Lung (tissue), 12 donors: ENCODE data around the gene PDC. TPM values are rescaled to one million over a fixed set of nuclear protein-coding genes. Genes with fewer than 3 reads are reported as not detected.

Source experiments
- ATAC-seq: fragments of 200-7000 bp; cut with Tn5 transposase; one replicate; pipeline ENCODE4 v1.9.1; 2020; ENCODE audit warnings: moderate number of reproducible peaks; ENCODE audit not compliant: insufficient read depth, low FRiP score
- DNase-seq, 3 donors: peaks; one replicate each; pipeline ENCODE4 v3.0.0-alpha.2; 2013 to 2017
- H3K27ac ChIP-seq, 2 donors: one replicate each; pipeline ENCODE4 v1.5.1; 2013; ENCODE audit warnings: mild to moderate bottlenecking in 2 of 2, moderate library complexity in 2 of 2, control low read depth in 1 of 2, inconsistent platforms in 1 of 2, low read depth in 1 of 2, low read length in 1 of 2
- H3K27me3 ChIP-seq, 3 donors: one replicate each; pipeline ENCODE4 v1.5.1; 2013; ENCODE audit warnings: low read length in 2 of 3; ENCODE audit not compliant: control insufficient read depth in 3 of 3, insufficient read depth in 3 of 3
- H3K36me3 ChIP-seq, 4 donors: one replicate each; pipeline ENCODE4 v1.5.1; 2013; ENCODE audit warnings: low read length in 4 of 4, mild to moderate bottlenecking in 1 of 4, moderate library complexity in 1 of 4; ENCODE audit not compliant: control insufficient read depth in 4 of 4, insufficient read depth in 4 of 4
- H3K4me1 ChIP-seq, 5 donors: one replicate each; pipeline ENCODE4 v1.5.1; 2013; ENCODE audit warnings: low read length in 5 of 5, mild to moderate bottlenecking in 2 of 5, moderate library complexity in 1 of 5; ENCODE audit not compliant: control insufficient read depth in 5 of 5, insufficient read depth in 5 of 5
- H3K4me3 ChIP-seq: one replicate; pipeline ENCODE4 v1.5.1; 2013; ENCODE audit warnings: mild to moderate bottlenecking, control low read depth, moderate library complexity
- H3K9ac ChIP-seq, 2 donors: one replicate each; pipeline ENCODE4 v1.5.1; 2013; ENCODE audit warnings: low read length in 2 of 2, control low read depth in 1 of 2; ENCODE audit not compliant: insufficient read depth in 1 of 2
- H3K9me3 ChIP-seq, 4 donors: one replicate each; pipeline ENCODE4 v1.5.1; 2013; ENCODE audit warnings: low read length in 3 of 4, mild to moderate bottlenecking in 1 of 4, moderate library complexity in 1 of 4; ENCODE audit not compliant: control insufficient read depth in 4 of 4, insufficient read depth in 3 of 4
- CTCF ChIP-seq: IDR thresholded peaks from 2 replicates; pipeline ENCODE4 v1.5.1; 2012; ENCODE audit warnings: mild to moderate bottlenecking; ENCODE audit errors: control extremely low read depth, extremely low read depth
- WGBS, 2 donors: extraction: QIAGEN DNeasy Blood & Tissue Kit; methylation state at CpG; one replicate each; pipeline ENCODE4 v1.1.7; 2013; 5-methylcytosine and 5-hydroxymethylcytosine counted together
- polyA plus RNA-seq, 2 donors: library from polyadenylated mRNA; stranded (reverse); fragments of 200-250 nt; gene quantifications; one replicate each; pipeline ENCODE4 v1.2.1, GENCODE V29; 2013
- total RNA-seq, 2 donors: library from RNA; depleted of rRNA in 1 of 2; stranded (reverse); fragments of >200 nt in 1 of 2; gene quantifications; one replicate each; pipeline ENCODE4 v1.2.1, GENCODE V29; 2014 to 2021
- donor health status: control.
- donor health status: control.
- donor health status: Bipolar disorder and iron deficiency.
- donor health status: healthy.
- donor health status: DM: yes; HTN: yes; CAD: no.

Gene PDC
- total and polyA plus RNA-seq, 4 donors, result not detected

GRCh38 chr1:186482661-186483255 is 21.8 kb upstream of the PDC start:
- no peak overlapping the region for H3K9ac ChIP-seq
- TF ChIP-seq CTCF, result peak; percentile 59
- DNase-seq (peak; percentile 77 to 83 (median 82)), ATAC-seq (peak; percentile 88)
- WGBS, 2 donors, result 2 to 4% methylated on average over 4 of the region's 4 CpGs
- H3K27me3 ChIP-seq, result no peaks in the 10 kb centered on the region
- no peak overlapping the region for H3K4me3 ChIP-seq
- H3K4me1 ChIP-seq, result no peaks in the 10 kb centered on the region
- no peaks in the 10 kb centered on the region for H3K9me3 ChIP-seq
- no peaks in the 10 kb centered on the region for H3K36me3 ChIP-seq
- no peak overlapping the region for H3K27ac ChIP-seq

GRCh38 chr1:186481303-186481888 is 20.5 kb upstream of the PDC start:
- no peaks in the 10 kb centered on the region for H3K9me3 ChIP-seq
- no peak for TF ChIP-seq CTCF
- no peaks in the 10 kb centered on the region for H3K36me3 ChIP-seq
- no peak overlapping the region for H3K9ac ChIP-seq
- no peaks in the 10 kb centered on the region for H3K27me3 ChIP-seq
- 71 to 76% methylated on average over 2 of the region's 2 CpGs for WGBS, 2 donors
- no peak for ATAC-seq
- no peak overlapping the region for H3K27ac ChIP-seq
- H3K4me3 ChIP-seq, result no peak overlapping the region
- no peak for DNase-seq
- no peaks in the 10 kb centered on the region for H3K4me1 ChIP-seq

GRCh38 chr1:186479162-186479561 is 18.2 kb upstream of the PDC start:
- H3K27me3 ChIP-seq, result no peaks in the 10 kb centered on the region
- no peak overlapping the region for H3K4me3 ChIP-seq
- no peak overlapping the region for H3K27ac ChIP-seq
- no peak for ATAC-seq
- H3K4me1 ChIP-seq, result no peaks in the 10 kb centered on the region
- DNase-seq, result no peak
- H3K9ac ChIP-seq, result no peak overlapping the region
- no peaks in the 10 kb centered on the region for H3K9me3 ChIP-seq
- TF ChIP-seq CTCF, result no peak
- no peaks in the 10 kb centered on the region for H3K36me3 ChIP-seq
- WGBS, 2 donors, result 64 to 65% methylated on average over 2 of the region's 2 CpGs
